T-helper 17 cell (primary cell): Measurements from ENCODE around the gene MRGPRG. TPM values are rescaled to one million over a fixed set of nuclear protein-coding genes. Genes with fewer than 3 reads are reported as not detected.

Source experiments
- ATAC-seq: fragments of 150-1000 bp; cut with Tn5 transposase; 2 replicates; pipeline ENCODE4 v1.10.0; 2021; ENCODE audit warnings: mild to moderate bottlenecking, moderate library complexity
- DNase-seq, 3 donors: peaks; one replicate each; pipeline versions ENCODE4 v3.0.0 to v3.0.0-alpha.2; 2020 to 2021
- H3K9me3 ChIP-seq: one replicate; pipeline ENCODE4 v1.7.0; 2013; ENCODE audit warnings: low read length, mild to moderate bottlenecking; ENCODE audit not compliant: control insufficient read depth, poor library complexity, severe bottlenecking
- H3K27ac Mint-ChIP-seq: one replicate; pipeline ENCODE4 v1.8.0; 2022; ENCODE audit warnings: mild to moderate bottlenecking, moderate library complexity, mixed read lengths
- H3K27me3 Mint-ChIP-seq: one replicate; pipeline ENCODE4 v1.8.0; 2022; ENCODE audit warnings: mixed read lengths
- H3K36me3 Mint-ChIP-seq: one replicate; pipeline ENCODE4 v1.8.0; 2022; ENCODE audit warnings: low read depth, mixed read lengths
- H3K4me1 Mint-ChIP-seq: one replicate; pipeline ENCODE4 v1.8.0; 2022; ENCODE audit warnings: mild to moderate bottlenecking, mixed read lengths
- H3K4me3 Mint-ChIP-seq: one replicate; pipeline ENCODE4 v1.8.0; 2022; ENCODE audit warnings: mild to moderate bottlenecking, moderate library complexity, mixed read lengths
- total RNA-seq, 4 donors: library from RNA in 2 of 4; stranded (reverse) in 2 of 4; gene quantifications; one replicate each; pipeline ENCODE4 v1.2.3 and lab custom pipeline; 2022 to 2026

The MRGPRG gene
- total RNA-seq, 2 donors from 2014 or later = not detected

- Mint-ChIP-seq H3K27me3 (peaks cover 23% of the 10 kb centered on the region), H3K27ac (no peak overlapping the region), H3K4me3 (no peak overlapping the region), H3K36me3 (no peaks in the 10 kb centered on the region), H3K4me1 (no peaks in the 10 kb centered on the region)
- ATAC-seq (no peak), DNase-seq (peak in 1 of 3 donors; percentile 4)
- no peaks in the 10 kb centered on the region for H3K9me3 ChIP-seq
Observed at GRCh38 chr11:3199537-3200295, 18.9 kb downstream of the MRGPRG start.

DNA sequence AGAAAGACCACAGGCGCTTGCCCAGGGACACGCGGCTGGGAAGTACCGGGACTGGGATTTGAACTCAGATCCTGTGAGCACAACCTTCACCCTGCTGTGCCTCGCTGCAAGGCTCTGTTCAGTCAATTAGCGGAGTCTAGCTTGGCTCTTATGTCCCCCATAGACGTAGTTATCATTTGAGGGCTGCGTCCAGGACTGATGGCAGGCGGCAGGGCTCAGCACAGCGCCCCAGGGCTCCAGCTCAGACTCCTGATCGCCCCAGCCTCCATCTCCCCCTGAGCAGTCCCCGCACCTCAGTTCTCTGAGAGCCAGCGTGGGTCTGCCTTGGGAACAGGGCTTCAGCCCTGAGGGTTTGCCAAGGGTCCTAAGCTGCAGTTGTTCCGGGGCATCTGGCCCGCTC, 19.8 kb downstream of the MRGPRG start:
- Mint-ChIP-seq H3K4me3 (no peak overlapping the region), H3K4me1 (no peaks in the 10 kb centered on the region), H3K27ac (no peak overlapping the region), H3K36me3 (no peaks in the 10 kb centered on the region), H3K27me3 (peaks cover 23% of the 10 kb centered on the region)
- no peaks in the 10 kb centered on the region for H3K9me3 ChIP-seq
- no peak for ATAC-seq
- no peak for DNase-seq

GRCh38 chr11:3197878-3198528, 20.6 kb downstream of the MRGPRG start:
- Mint-ChIP-seq H3K27me3 (peaks cover 23% of the 10 kb centered on the region), H3K4me3 (no peak overlapping the region), H3K4me1 (no peaks in the 10 kb centered on the region), H3K27ac (no peak overlapping the region), H3K36me3 (no peaks in the 10 kb centered on the region)
- DNase-seq (no peak), ATAC-seq (no peak)
- H3K9me3 ChIP-seq = no peaks in the 10 kb centered on the region

DNA sequence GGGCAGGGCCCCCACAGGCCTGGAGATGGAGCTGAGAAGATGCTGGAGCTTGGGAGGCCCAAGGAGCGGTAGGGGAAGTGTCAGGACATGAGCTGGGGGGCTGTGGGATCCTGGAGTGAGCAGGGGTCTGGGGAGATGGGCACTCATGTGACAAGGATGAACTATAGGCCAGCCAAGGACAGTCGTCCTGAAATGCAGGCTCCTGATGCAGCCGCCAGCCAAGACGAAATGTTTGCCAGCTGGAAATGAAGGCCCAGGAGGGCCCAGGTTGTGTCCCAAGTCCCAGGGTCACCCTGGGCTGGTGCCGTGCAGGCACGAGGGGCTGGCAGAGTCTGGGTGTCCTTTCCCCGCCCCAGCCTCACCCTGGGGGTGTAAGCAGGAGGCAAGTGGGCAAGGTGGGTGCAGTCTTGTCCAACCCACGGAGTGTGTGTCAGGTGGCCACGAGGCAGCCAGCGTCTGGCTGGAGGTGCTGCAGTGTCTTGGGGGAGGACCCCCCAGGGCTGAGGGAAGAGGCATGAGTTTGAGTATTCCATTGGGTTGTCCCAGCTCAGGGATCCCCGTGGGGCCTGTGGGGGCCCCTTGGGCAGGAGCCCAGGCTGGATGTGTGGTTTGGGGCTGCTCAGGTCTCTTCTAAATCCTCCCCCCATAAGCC, 21.4 kb downstream of the MRGPRG start:
- H3K27ac Mint-ChIP-seq = no peak overlapping the region
- no peaks in the 10 kb centered on the region for H3K9me3 ChIP-seq
- no peaks in the 10 kb centered on the region for H3K36me3 Mint-ChIP-seq
- peaks cover 23% of the 10 kb centered on the region for H3K27me3 Mint-ChIP-seq
- ATAC-seq = no peak
- no peaks in the 10 kb centered on the region for H3K4me1 Mint-ChIP-seq
- no peak for DNase-seq
- no peak overlapping the region for H3K4me3 Mint-ChIP-seq

GRCh38 chr11:3196161-3197043, 22.2 kb downstream of the MRGPRG start:
- no peaks in the 10 kb centered on the region for H3K4me1 Mint-ChIP-seq
- peaks cover 18% of the 10 kb centered on the region for H3K27me3 Mint-ChIP-seq
- ATAC-seq (no peak), DNase-seq (no peak)
- H3K4me3 Mint-ChIP-seq = no peak overlapping the region
- H3K36me3 Mint-ChIP-seq = no peaks in the 10 kb centered on the region
- H3K27ac Mint-ChIP-seq = no peak overlapping the region
- no peaks in the 10 kb centered on the region for H3K9me3 ChIP-seq

DNA sequence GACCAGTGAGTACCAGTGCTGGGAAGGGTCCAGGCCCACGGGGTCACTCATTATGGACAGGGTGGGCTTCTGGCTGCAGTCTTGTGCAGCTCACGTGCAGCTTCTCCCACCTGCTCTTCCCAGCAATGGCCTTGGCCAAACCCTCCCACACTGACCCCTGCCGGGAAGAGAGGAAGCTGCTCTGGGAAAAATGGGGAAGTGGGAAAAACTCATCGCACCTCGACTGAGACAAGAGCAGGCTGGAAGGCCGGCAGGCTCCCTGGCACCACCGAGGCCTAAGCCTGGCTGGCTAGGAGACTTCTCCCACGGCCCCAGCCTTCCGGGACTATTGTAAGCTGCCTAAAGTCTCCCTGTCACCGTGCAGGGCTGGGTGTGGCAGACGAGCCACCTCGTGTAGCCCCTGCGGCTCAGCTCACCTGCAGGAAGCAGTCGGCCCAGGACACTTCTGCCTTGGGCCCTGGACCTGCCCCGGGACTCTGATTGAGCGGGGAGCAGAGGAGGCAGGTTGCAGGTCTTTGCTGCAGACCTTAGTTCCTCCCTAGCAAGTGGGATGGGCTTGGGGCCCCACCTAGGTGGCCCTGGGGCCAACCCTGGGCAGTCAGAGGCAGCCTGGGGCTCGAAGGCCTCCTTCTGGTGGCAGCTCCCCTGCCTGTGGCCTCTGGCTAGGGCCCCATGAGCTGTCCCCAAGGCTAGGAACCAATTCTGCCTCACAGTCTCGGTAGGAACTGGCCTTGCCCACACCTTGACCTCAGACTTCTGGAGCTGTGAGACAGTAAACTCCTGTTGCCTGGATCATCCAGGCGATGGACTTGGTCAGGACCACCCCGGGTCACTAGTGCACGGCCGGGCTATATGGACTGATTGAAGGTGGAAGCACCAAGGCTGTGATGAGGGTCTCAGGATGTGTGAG, 23.1 kb downstream of the MRGPRG start:
- DNase-seq = no peak
- Mint-ChIP-seq H3K36me3 (no peaks in the 10 kb centered on the region), H3K4me1 (no peaks in the 10 kb centered on the region), H3K27me3 (peaks cover 16% of the 10 kb centered on the region), H3K27ac (no peak overlapping the region), H3K4me3 (no peak overlapping the region)
- H3K9me3 ChIP-seq = no peaks in the 10 kb centered on the region
- no peak for ATAC-seq

GRCh38 chr11:3194016-3194816, 24.4 kb downstream of the MRGPRG start:
- no peak for ATAC-seq
- Mint-ChIP-seq H3K36me3 (no peaks in the 10 kb centered on the region), H3K27me3 (peaks cover 22% of the 10 kb centered on the region), H3K4me3 (no peak overlapping the region), H3K27ac (no peak overlapping the region), H3K4me1 (no peaks in the 10 kb centered on the region)
- no peaks in the 10 kb centered on the region for H3K9me3 ChIP-seq
- DNase-seq = no peak

DNA sequence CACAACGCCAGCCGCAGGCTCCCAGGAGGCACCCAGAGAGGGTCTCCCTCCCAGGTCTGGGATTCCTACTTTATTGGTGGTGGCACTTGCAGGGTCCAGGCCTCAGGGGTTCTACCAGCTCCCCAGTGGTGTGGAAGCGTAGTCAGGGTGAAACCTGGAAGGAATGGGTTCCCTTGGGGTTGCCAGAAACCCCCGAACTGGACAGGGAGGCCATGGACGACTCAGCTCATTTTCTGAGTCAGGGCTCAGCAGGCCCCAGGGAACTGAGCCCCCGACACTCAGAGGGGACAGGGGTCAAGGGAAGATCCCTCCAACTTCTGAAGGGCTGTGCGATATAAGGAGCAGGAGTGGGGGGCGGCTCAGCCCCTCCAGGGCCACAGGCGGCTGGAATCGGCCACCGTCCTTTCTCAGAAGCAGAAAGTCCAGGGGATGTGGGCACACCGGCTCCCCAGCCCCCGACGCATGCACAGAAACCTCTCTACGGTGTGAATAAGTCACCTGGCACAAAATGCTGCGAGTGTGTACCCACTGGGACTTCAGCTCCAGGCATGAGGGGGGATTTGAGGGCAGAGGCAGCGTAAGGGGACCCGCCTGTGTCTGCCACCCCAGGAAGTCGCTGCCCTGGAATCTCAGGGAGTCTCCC, 25.1 kb downstream of the MRGPRG start:
- Mint-ChIP-seq H3K4me3 (no peak overlapping the region), H3K4me1 (no peaks in the 10 kb centered on the region), H3K27me3 (peaks cover 23% of the 10 kb centered on the region), H3K36me3 (no peaks in the 10 kb centered on the region), H3K27ac (no peak overlapping the region)
- ATAC-seq = no peak
- no peaks in the 10 kb centered on the region for H3K9me3 ChIP-seq
- no peak for DNase-seq

DNA sequence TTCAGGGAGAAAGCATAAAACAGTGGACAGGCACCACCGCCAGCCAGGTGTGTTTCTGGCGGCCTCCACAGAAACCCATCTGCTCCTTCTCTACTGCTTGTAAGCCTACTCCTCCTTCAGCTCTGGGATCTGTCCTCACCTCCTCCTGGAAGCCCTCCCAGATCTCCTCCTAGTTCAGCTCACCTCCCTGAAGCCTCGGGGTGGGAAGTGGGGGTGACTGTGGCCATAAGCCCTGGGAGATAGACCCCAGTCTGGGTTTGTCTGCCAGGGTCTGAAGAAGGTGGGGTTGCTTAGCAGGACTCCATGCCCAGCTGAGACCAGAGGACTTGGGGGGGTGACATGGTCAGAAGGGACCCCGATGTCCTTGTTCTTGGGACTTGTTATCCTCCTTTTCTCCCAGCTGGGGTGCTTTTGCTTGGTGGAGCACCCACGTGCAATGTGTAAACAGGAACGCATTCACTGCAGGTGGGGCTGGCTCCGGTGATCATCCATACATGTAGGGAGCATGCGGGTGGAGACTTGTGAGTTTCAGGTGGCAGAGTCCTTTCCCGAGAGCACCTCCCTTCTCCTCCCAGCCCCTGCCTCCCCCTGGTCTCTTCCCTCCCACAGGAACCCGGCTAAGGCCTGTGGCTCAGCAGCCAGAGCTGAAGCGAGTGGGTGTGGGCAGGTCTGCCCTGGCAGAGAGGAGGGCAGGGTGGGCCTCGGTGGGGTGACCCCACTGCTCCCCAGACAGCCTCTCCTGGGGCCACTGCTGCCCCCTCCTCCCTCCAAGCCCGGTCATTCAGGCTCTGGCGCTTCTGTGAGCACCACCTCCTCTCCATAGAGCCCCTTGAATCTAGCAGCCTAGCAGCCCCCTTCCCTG, 25.9 kb downstream of the MRGPRG start:
- Mint-ChIP-seq H3K4me1 (no peaks in the 10 kb centered on the region), H3K4me3 (no peak overlapping the region), H3K27ac (no peak overlapping the region), H3K27me3 (peaks cover 23% of the 10 kb centered on the region), H3K36me3 (no peaks in the 10 kb centered on the region)
- no peak for ATAC-seq
- DNase-seq = no peak
- H3K9me3 ChIP-seq = no peaks in the 10 kb centered on the region

GRCh38 chr11:3191586-3192324, 26.9 kb downstream of the MRGPRG start:
- H3K9me3 ChIP-seq = no peaks in the 10 kb centered on the region
- DNase-seq (no peak), ATAC-seq (no peak)
- Mint-ChIP-seq H3K27me3 (peaks cover 28% of the 10 kb centered on the region), H3K27ac (no peak overlapping the region), H3K4me1 (no peaks in the 10 kb centered on the region), H3K36me3 (no peaks in the 10 kb centered on the region), H3K4me3 (no peak overlapping the region)
